Thoracic aorta (tissue), 2 donors: Measurements from ENCODE around the gene ZNF205. TPM values are rescaled to one million over a fixed set of nuclear protein-coding genes. Genes with fewer than 3 reads are reported as not detected.

Experiments used
- ATAC-seq: fragments of 150-250 bp; one replicate; pipeline ENCODE4 v1.8.0; 2017; ENCODE audit warnings: low read depth; ENCODE audit not compliant: insufficient number of reproducible peaks, low FRiP score
- DNase-seq: peaks from one replicate; pipeline ENCODE4 v3.0.0-alpha.2; 2020; ENCODE audit warnings: low spot score
- H3K27ac ChIP-seq, 2 donors: fragments of 200-600 bp; sonication (generic); 1 replicate in 1 of 2; 2 replicates in 1 of 2; pipeline ENCODE4 v1.5.1; 2016; ENCODE audit warnings: mild to moderate bottlenecking in 2 of 2, moderate library complexity in 2 of 2
- H3K27me3 ChIP-seq: fragments of 200-600 bp; sonication (generic); replicated peaks from 2 replicates; pipeline ENCODE4 v1.6.0; 2016; ENCODE audit warnings: mild to moderate bottlenecking; ENCODE audit not compliant: insufficient read depth
- H3K36me3 ChIP-seq: fragments of 200-600 bp; sonication (generic); one replicate; pipeline ENCODE4 v1.5.1; 2016
- H3K4me1 ChIP-seq, 2 donors: fragments of 200-600 bp; sonication (generic); 1 replicate in 1 of 2; 2 replicates in 1 of 2; pipeline versions ENCODE4 v1.5.1 to v1.6.0; 2016; ENCODE audit warnings: low read depth in 2 of 2, mild to moderate bottlenecking in 1 of 2; ENCODE audit not compliant: control insufficient read depth in 1 of 2
- H3K4me3 ChIP-seq: fragments of 200-600 bp; sonication (generic); 2 replicates; pipeline ENCODE4 v1.5.1; 2016; ENCODE audit warnings: mild to moderate bottlenecking
- H3K9me3 ChIP-seq: fragments of 200-600 bp; sonication (generic); 2 replicates; pipeline ENCODE4 v1.5.1; 2016
- CTCF ChIP-seq: fragments of 200-600 bp; sonication (generic); IDR thresholded peaks from one replicate; pipeline ENCODE4 v1.5.1; 2019; ENCODE audit warnings: antibody characterized with exemption
- total RNA-seq, 2 donors: library from RNA; depleted of rRNA; stranded (reverse); fragments of >200 nt; gene quantifications; one replicate each; pipeline versions ENCODE4 v1.1.0 to v1.2.3, GENCODE V29; 2016

ZNF205 gene
- total RNA-seq, 2 donors from 2014 or later: 16.4 to 19.4 TPM

GRCh38 chr16:3145660-3146059 is 33.3 kb downstream of the ZNF205 start:
- ATAC-seq (no peak), DNase-seq (no peak)
- no peaks in the 10 kb centered on the region for H3K27me3 ChIP-seq
- no peak overlapping the region for H3K4me3 ChIP-seq
- no peaks in the 10 kb centered on the region for H3K9me3 ChIP-seq
- H3K27ac ChIP-seq: no peak overlapping the region
- no peak for TF ChIP-seq CTCF
- H3K36me3 ChIP-seq: peaks cover 11% of the 10 kb centered on the region
- peaks cover 0 to 17% of the 10 kb centered on the region in 2 donors for H3K4me1 ChIP-seq

- ATAC-seq: no peak
- no peak for DNase-seq
- H3K36me3 ChIP-seq: peaks cover 6% of the 10 kb centered on the region
- no peak for TF ChIP-seq CTCF
- no peak overlapping the region for H3K27ac ChIP-seq
- H3K9me3 ChIP-seq: no peaks in the 10 kb centered on the region
- peaks cover 7 to 27% of the 10 kb centered on the region in 2 donors for H3K4me1 ChIP-seq
- H3K27me3 ChIP-seq: no peaks in the 10 kb centered on the region
- no peak overlapping the region for H3K4me3 ChIP-seq
Observed at GRCh38 chr16:3147046-3147756, 34.8 kb downstream of the ZNF205 start.

GRCh38 chr16:3147757-3148104 is 35.3 kb downstream of the ZNF205 start:
- Histone ChIP-seq H3K9me3 (no peaks in the 10 kb centered on the region), H3K27ac (no peak overlapping the region), H3K36me3 (peaks cover 2% of the 10 kb centered on the region), H3K27me3 (no peaks in the 10 kb centered on the region), H3K4me1 (peaks cover 7 to 27% of the 10 kb centered on the region in 2 donors), H3K4me3 (no peak overlapping the region)
- TF ChIP-seq CTCF: no peak
- DNase-seq (no peak), ATAC-seq (no peak)

GRCh38 chr16:3148256-3149192 is 36.1 kb downstream of the ZNF205 start:
- DNase-seq (no peak), ATAC-seq (no peak)
- no peaks in the 10 kb centered on the region for H3K36me3 ChIP-seq
- TF ChIP-seq CTCF: no peak
- no peak overlapping the region for H3K4me3 ChIP-seq
- H3K27me3 ChIP-seq: no peaks in the 10 kb centered on the region
- no peaks in the 10 kb centered on the region for H3K9me3 ChIP-seq
- H3K27ac ChIP-seq: no peak overlapping the region
- H3K4me1 ChIP-seq: peaks cover 7 to 22% of the 10 kb centered on the region in 2 donors

GRCh38 chr16:3149193-3149530 is 36.8 kb downstream of the ZNF205 start:
- Histone ChIP-seq H3K36me3 (no peaks in the 10 kb centered on the region), H3K9me3 (no peaks in the 10 kb centered on the region), H3K4me1 (peaks cover 7 to 18% of the 10 kb centered on the region in 2 donors), H3K27me3 (no peaks in the 10 kb centered on the region), H3K27ac (no peak overlapping the region), H3K4me3 (peak overlapping the region; percentile 94)
- ATAC-seq: no peak
- DNase-seq: no peak
- no peak for TF ChIP-seq CTCF
